GM12801 (cell line): ENCODE measurements around the gene ZNF844.

Experiments used
- CTCF ChIP-seq: IDR thresholded peaks from one replicate; pipeline ENCODE4 v1.5.1; 2011; ENCODE audit warnings: control low read depth; ENCODE audit not compliant: insufficient read length; ENCODE audit errors: extremely low read depth

Gene ZNF844

DNA sequence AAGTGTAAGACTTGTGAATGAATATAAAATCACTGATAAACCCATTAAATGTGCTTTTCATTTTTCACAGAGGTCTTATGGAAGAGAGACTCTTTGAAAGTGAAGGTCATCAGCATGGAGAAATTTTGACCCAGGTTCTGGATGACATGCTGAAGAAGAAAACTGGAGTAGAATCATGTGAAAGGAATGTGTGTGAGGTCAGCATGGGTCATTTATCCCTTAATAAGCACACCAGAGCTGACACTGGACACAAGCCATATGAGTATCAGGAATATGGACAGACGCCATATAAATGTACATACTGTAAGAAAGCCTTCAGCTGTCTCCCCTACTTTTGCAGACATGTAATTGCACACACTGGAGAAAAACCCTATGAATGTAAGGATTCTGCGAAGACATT lies 46.6 kb downstream of the ZNF844 start:
- TF ChIP-seq CTCF = no peak

GRCh38 chr19:12111943-12112637 lies 47.6 kb downstream of the ZNF844 start:
- no peak for TF ChIP-seq CTCF

DNA sequence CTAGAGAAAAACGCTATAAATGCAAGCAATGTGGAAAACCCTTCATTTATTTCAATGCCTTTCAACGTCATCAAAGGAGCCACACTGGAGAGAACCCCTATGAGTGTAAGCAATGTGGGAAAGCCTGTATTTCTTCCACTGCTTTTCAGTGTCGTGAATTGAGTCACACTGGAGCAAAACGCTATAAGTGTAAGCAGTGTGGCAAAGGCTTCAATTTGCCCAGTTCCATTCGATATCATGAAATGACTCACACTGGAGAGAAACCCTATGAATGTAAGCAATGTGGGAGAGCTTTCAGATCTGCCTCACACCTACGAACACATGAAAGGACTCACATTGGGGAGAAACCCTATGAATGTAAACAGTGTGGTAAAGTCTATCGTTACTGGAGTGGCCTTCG lies 48.2 kb downstream of the ZNF844 start:
- no peak for TF ChIP-seq CTCF

- TF ChIP-seq CTCF = no peak
Observed at GRCh38 chr19:12113121-12113520, 48.6 kb downstream of the ZNF844 start.

GRCh38 chr19:12117201-12117970 lies 52.9 kb downstream of the ZNF844 start:
- no peak for TF ChIP-seq CTCF

- no peak for TF ChIP-seq CTCF
Observed at GRCh38 chr19:12126707-12127106, 62.2 kb downstream of the ZNF844 start.
